Sigmoid colon (tissue), 4 donors: Measurements from ENCODE around the gene HHAT.

ENCODE experiments used
- CTCF ChIP-seq, 4 experiments: fragments of 450-650 bp in 3 of 4; fragments of 200-600 bp in 1 of 4; IDR thresholded peaks; one replicate each; pipeline ENCODE4 v1.5.1; 2016 to 2019; ENCODE audit warnings: antibody characterized with exemption in 4 of 4, mild to moderate bottlenecking in 3 of 4, moderate library complexity in 2 of 4
- POLR2A ChIP-seq, 2 donors: fragments of 450-650 bp; IDR thresholded peaks; one replicate each; pipeline ENCODE4 v1.6.1; 2016; ENCODE audit warnings: antibody characterized with exemption in 2 of 2, mild to moderate bottlenecking in 2 of 2, moderate library complexity in 2 of 2
- POLR2AphosphoS5 ChIP-seq, 4 donors: sonication (generic); formaldehyde crosslinking; IDR thresholded peaks; one replicate each; pipeline ENCODE4 v1.6.1; 2017; ENCODE audit warnings: antibody characterized with exemption in 4 of 4

GRCh38 chr1:210397681-210398080 lies 69.0 kb downstream of the HHAT start:
- TF ChIP-seq CTCF (IDR thresholded peaks at IDR 0.05) (no peak), POLR2AphosphoS5 (IDR thresholded peaks at IDR 0.05) (no peak), POLR2A (IDR thresholded peaks at IDR 0.05) (no peak)
